ENCODE measurements around the gene FAM222B.

GRCh38 chr17:28846231-28846630 is 3.6 kb upstream of the FAM222B start:
- TF ChIP-seq CTCF (IDR thresholded peaks at IDR 0.05) (no peak), ZFX (IDR thresholded peaks at IDR 0.05; ENCODE audit: borderline replicate concordance) (no peak)
